GM12865 (cell line): ENCODE measurements around the gene CYP1B1.

Source experiments
- DNase-seq: peaks from one replicate; pipeline ENCODE4 v3.0.0; 2010; ENCODE audit warnings: low read depth
- H3K4me3 ChIP-seq: 2 replicates; pipeline ENCODE4 v1.5.1; 2011; ENCODE audit warnings: mild to moderate bottlenecking, low read depth, low read length, control low read depth
- TF ChIP-seq, protein P1 (sequence below): IDR thresholded peaks from 2 replicates; pipeline ENCODE4 v1.5.1; 2011; ENCODE audit warnings: low read length, control low read depth, low read depth, inconsistent platforms; ENCODE audit not compliant: insufficient read depth; ENCODE audit errors: missing control alignments

Gene CYP1B1

DNA sequence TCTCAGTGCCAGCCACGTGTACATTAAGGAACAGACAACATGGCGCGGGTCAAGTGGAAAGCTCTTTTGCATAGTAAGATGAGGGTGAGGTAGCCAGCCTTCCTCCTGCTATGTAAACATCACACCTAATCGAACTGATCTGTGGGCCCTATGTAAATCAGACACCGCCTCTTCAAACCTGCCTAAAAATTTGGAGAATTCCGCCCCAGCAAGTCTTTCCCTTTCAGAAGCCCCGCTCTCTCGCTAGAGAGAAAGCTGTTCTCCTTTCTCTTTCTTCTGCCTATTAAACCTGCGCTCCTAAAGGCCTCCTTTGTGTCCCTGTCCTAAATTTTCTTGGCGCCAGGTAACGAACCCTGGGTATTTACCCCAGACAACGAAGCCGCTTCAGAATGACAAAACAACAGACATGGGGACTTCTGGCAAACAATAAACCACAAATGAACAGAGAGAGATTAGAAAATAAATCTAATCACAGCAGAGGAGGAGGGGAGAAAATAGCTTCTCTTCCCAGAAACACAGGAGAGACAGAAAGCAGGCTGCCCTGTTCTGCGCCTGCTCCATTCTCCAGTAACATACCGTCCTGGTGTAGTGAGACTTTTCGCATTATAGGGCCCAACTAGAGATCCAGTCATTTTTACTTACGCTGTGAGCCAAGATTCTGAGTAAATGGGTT is 31.9 kb upstream of the CYP1B1 start:
- no peak overlapping the region for H3K4me3 ChIP-seq
- DNase-seq: no peak
- TF ChIP-seq, protein P1, sequence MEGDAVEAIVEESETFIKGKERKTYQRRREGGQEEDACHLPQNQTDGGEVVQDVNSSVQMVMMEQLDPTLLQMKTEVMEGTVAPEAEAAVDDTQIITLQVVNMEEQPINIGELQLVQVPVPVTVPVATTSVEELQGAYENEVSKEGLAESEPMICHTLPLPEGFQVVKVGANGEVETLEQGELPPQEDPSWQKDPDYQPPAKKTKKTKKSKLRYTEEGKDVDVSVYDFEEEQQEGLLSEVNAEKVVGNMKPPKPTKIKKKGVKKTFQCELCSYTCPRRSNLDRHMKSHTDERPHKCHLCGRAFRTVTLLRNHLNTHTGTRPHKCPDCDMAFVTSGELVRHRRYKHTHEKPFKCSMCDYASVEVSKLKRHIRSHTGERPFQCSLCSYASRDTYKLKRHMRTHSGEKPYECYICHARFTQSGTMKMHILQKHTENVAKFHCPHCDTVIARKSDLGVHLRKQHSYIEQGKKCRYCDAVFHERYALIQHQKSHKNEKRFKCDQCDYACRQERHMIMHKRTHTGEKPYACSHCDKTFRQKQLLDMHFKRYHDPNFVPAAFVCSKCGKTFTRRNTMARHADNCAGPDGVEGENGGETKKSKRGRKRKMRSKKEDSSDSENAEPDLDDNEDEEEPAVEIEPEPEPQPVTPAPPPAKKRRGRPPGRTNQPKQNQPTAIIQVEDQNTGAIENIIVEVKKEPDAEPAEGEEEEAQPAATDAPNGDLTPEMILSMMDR: no peak

DNA sequence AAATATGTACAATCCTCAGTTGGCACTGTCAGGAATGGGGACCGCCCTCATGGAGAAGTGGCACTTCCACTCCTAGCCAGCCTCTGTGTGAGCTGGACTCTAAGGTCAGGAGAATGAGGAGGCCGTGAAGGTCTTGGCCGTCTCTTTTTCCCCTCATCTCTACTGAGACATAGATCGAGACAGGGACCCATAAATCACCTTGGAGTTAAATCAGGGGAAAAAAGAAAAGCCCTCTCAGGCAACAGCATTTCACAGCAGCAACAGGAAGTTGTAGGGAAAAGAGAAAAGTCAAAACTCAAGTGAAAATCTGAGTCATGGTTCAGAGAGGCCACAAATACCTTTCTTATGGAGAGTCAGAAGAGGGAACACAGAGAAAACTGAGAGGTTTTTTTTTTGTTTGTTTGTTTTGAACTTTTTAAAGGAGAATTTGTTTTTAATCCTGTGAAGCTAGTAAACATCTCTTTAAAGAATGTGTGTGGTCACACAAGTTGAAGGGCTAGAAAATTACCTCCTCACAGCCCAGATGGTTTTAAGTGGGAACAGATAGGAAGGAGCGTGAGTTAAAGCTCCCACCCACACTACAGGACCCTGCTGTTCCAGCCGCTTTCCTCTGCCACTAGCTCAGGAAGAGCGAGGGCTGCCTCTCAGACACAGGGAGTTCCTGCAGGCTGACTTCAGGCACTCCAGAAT is 30.6 kb upstream of the CYP1B1 start:
- TF ChIP-seq, protein P1: no peak
- peak; percentile 64 for DNase-seq
- no peak overlapping the region for H3K4me3 ChIP-seq

GRCh38 chr2:38105922-38106321 is 30.0 kb upstream of the CYP1B1 start:
- H3K4me3 ChIP-seq: no peak overlapping the region
- TF ChIP-seq, protein P1: no peak
- DNase-seq: no peak

DNA sequence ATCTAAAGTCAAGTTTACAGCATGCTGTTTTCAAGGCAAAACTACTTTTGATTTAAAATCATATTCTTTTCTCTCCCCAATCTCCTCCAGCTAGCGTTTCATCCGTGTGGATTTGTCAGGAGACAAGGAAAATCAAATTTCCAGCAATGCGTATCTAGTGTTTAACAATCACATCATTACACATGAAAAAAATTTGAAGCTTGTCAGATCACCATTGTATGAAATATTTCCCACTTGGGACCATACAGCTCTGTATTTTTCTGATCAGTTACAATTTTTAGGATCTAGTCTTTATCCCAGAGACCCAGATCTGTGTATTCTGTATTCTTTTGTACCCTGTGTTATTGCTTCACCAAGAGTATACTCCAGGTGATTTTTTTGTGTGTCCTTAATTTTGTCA is 28.6 kb upstream of the CYP1B1 start:
- TF ChIP-seq, protein P1: no peak
- no peak for DNase-seq
- no peak overlapping the region for H3K4me3 ChIP-seq

DNA sequence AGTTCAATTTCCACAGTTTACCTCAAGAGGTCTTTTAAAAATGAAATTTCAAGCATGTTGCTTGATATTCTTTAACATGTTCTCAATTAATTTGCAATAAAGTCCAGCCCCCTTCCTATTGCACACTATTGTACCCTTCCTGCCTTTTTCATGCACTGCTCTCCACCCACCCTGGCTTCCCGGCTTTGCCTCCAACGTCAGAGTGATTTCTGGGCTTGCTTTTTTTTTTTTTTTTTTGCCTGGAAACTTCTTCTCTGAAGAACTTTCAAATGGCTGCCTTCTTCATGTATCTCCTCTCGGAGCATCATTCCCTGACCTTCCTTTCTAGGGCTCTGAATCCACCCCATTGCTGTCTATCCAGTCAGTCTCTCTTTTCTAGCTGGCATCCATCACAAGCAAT is 24.4 kb upstream of the CYP1B1 start:
- H3K4me3 ChIP-seq: no peak overlapping the region
- no peak for DNase-seq
- TF ChIP-seq, protein P1: no peak

- DNase-seq: no peak
- no peak overlapping the region for H3K4me3 ChIP-seq
- TF ChIP-seq, protein P1: no peak
Observed at GRCh38 chr2:38099099-38100028, 23.4 kb upstream of the CYP1B1 start.
